ENCODE data around the gene UBE2V1.
A peak's percentile ranks its signal among the peaks of the same experiment; 100 is the strongest.

Gene UBE2V1

DNA sequence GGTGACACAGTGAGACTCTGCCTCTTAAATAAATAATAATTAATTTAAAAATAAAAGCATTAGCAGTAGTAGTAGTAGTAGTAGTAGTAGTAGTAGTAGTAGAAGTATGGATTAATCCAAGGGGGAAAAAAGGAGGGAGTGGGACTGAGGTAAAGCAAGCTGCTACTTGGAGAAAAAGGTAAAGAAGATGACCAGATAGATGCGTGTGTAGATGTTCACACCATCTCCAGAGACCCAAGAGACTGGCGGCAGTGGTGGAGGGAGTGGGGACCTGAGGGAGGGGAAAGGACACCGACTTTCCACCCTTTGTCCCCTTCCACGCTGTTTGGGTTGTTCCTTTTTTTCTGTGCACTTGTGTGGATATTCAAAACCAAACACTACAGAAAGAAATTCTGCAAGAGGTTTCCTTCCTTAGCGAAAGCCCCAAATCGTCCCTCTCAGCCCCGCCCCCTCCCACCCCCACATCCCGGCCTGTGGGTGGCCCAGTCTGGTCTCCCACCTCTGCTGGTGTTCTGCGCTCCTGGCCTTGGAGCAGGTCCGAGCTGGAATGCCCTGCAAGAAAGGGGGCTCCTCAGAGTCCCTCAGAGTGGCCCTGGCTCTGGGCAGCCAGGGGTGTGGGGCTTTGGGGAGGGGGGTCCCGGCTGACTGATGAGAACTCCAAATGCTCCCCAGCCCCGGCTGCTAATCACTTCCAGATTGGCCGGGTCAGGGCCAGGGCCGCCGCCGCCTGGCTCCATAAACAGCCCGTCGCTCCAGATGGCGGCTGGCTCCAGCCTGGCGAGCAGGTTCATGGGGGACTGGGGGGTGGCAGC is 60.2 kb downstream of the UBE2V1 start:
- FAIRE-seq (no peak), DNase-seq (ENCODE audit: insufficient read length, low spot score) (no peak)
- no peak for TF ChIP-seq POU2F2 (IDR thresholded peaks at IDR 0.05; ENCODE audit: low read depth, low read length)

DNA sequence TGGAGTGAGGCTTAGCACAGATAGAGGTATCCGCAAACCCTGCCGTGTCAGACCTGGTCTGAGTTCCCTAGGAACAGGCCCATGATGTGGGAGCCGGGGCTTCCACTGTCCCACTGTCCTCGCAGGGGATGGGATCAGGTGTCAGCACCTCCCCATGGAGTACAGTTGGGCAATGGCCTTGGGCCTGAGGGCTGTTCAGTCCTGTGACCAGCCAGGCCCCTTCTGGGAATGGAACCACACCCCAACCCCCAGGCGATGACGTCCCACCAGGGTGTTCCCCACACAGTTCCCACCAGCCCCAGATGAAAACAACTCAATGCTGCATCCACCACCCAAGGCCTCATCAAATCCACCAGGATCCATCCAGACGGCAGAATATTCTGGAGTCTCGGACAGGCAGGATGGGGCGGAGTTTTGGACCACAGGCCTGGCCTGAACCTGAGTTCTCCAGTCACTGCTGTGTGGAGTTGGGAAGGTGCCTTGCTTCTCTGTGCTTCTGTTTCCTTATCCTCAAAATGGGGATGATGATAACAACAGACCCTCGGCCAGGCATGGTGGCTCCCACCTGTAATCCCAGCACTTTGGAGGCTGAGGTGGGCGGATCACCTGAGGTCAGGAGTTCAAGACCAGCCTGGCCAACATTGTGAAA is 62.2 kb downstream of the UBE2V1 start:
- FAIRE-seq (no peak), DNase-seq (ENCODE audit: insufficient read length, low spot score) (no peak)
- TF ChIP-seq POLR2AphosphoS5 (IDR thresholded peaks at IDR 0.05; ENCODE audit: low read depth, low read length) (no peak), PAX5 (IDR thresholded peaks at IDR 0.05; ENCODE audit: insufficient read depth, low read length, severe bottlenecking) (no peak)

GRCh38 chr20:50050214-50050613 is 62.7 kb downstream of the UBE2V1 start:
- FAIRE-seq (no peak), DNase-seq (ENCODE audit: insufficient read length, low spot score) (no peak)
- TF ChIP-seq POLR2A (IDR thresholded peaks at IDR 0.05; ENCODE audit: low read depth, low read length) (no peak), SPI1 (IDR thresholded peaks at IDR 0.05; ENCODE audit: low read depth, low read length) (no peak), PAX5 (IDR thresholded peaks at IDR 0.05; ENCODE audit: insufficient read depth, low read length, severe bottlenecking) (no peak), POLR2AphosphoS5 (IDR thresholded peaks at IDR 0.05; ENCODE audit: low read depth, low read length) (no peak), POU2F2 (IDR thresholded peaks at IDR 0.05; ENCODE audit: low read depth, low read length) (no peak), TAF1 (IDR thresholded peaks at IDR 0.05; ENCODE audit: low read depth, low read length) (no peak)

DNA sequence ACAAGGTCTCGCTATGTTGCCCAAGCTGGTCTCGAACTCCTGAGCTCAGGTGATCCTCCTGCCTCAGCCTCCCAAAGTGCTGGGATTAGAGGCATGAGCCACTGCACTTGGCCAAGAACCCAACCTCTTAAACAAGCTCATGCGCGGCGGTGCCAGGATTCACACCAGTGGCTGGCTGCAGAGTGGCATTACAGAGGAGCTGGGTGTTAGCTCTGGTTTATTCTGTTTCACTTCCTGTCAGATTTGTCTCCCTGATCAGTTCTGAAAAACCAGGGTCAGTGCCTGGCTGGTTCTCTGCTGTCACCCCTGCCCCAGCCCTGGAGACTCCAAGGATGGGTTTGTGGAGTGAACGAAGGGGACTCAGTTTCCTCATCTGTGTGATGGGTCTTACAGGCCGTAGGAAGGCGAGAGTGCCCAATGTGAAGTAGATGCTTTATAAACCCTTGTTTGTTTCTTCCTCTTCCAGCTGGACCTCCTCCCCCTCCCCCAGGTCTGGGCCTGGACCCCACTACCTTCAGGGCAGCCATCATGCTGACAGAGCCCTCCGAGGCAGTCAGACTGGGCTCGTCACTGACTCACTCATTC is 63.4 kb downstream of the UBE2V1 start:
- FAIRE-seq (no peak), DNase-seq (ENCODE audit: insufficient read length, low spot score) (no peak)
- TF ChIP-seq POLR2AphosphoS5 (IDR thresholded peaks at IDR 0.05; ENCODE audit: low read depth, low read length) (no peak), SPI1 (IDR thresholded peaks at IDR 0.05; ENCODE audit: low read depth, low read length) (peak; percentile 75), POU2F2 (IDR thresholded peaks at IDR 0.05; ENCODE audit: low read depth, low read length) (no peak)

- TF ChIP-seq PAX5 (IDR thresholded peaks at IDR 0.05; ENCODE audit: insufficient read depth, low read length, severe bottlenecking) (no peak), POLR2A (IDR thresholded peaks at IDR 0.05; ENCODE audit: low read depth, low read length) (no peak), SPI1 (IDR thresholded peaks at IDR 0.05; ENCODE audit: low read depth, low read length) (no peak), TAF1 (IDR thresholded peaks at IDR 0.05; ENCODE audit: low read depth, low read length) (no peak), POLR2AphosphoS5 (IDR thresholded peaks at IDR 0.05; ENCODE audit: low read depth, low read length) (no peak), POU2F2 (IDR thresholded peaks at IDR 0.05; ENCODE audit: low read depth, low read length) (no peak)
- FAIRE-seq (no peak), DNase-seq (ENCODE audit: insufficient read length, low spot score) (no peak)
Observed at GRCh38 chr20:50048420-50049166, 64.4 kb downstream of the UBE2V1 start.

- DNase-seq (ENCODE audit: insufficient read length, low spot score) (no peak), FAIRE-seq (no peak)
- no peak for TF ChIP-seq POLR2A (IDR thresholded peaks at IDR 0.05; ENCODE audit: low read depth, low read length)
- no peak for TF ChIP-seq SPI1 (IDR thresholded peaks at IDR 0.05; ENCODE audit: low read depth, low read length)
- TF ChIP-seq PAX5 (IDR thresholded peaks at IDR 0.05; ENCODE audit: insufficient read depth, low read length, severe bottlenecking), result no peak
- TF ChIP-seq POLR2AphosphoS5 (IDR thresholded peaks at IDR 0.05; ENCODE audit: low read depth, low read length), result no peak
- TF ChIP-seq POU2F2 (IDR thresholded peaks at IDR 0.05; ENCODE audit: low read depth, low read length), result no peak
- TF ChIP-seq TAF1 (IDR thresholded peaks at IDR 0.05; ENCODE audit: low read depth, low read length), result no peak
Observed at GRCh38 chr20:50044353-50044960, 68.5 kb downstream of the UBE2V1 start.

GRCh38 chr20:50043573-50044352 is 69.2 kb downstream of the UBE2V1 start:
- TF ChIP-seq SPI1 (IDR thresholded peaks at IDR 0.05; ENCODE audit: low read depth, low read length) (no peak), PAX5 (IDR thresholded peaks at IDR 0.05; ENCODE audit: insufficient read depth, low read length, severe bottlenecking) (no peak), POLR2A (IDR thresholded peaks at IDR 0.05; ENCODE audit: low read depth, low read length) (no peak), POLR2AphosphoS5 (IDR thresholded peaks at IDR 0.05; ENCODE audit: low read depth, low read length) (no peak), POU2F2 (IDR thresholded peaks at IDR 0.05; ENCODE audit: low read depth, low read length) (no peak), TAF1 (IDR thresholded peaks at IDR 0.05; ENCODE audit: low read depth, low read length) (no peak)
- FAIRE-seq, result no peak

GRCh38 chr20:50042370-50043313 is 70.3 kb downstream of the UBE2V1 start:
- TF ChIP-seq SPI1 (IDR thresholded peaks at IDR 0.05; ENCODE audit: low read depth, low read length), result no peak
- TF ChIP-seq POU2F2 (IDR thresholded peaks at IDR 0.05; ENCODE audit: low read depth, low read length), result no peak
- TF ChIP-seq TAF1 (IDR thresholded peaks at IDR 0.05; ENCODE audit: low read depth, low read length), result no peak
- no peak for TF ChIP-seq POLR2AphosphoS5 (IDR thresholded peaks at IDR 0.05; ENCODE audit: low read depth, low read length)
- no peak for TF ChIP-seq PAX5 (IDR thresholded peaks at IDR 0.05; ENCODE audit: insufficient read depth, low read length, severe bottlenecking)
- no peak for TF ChIP-seq POLR2A (IDR thresholded peaks at IDR 0.05; ENCODE audit: low read depth, low read length)
- FAIRE-seq (no peak), DNase-seq (ENCODE audit: insufficient read length, low spot score) (no peak)

More at GRCh38 chr20:50043573-50044352, 69.2 kb downstream of the UBE2V1 start:
- no peak for DNase-seq (ENCODE audit: insufficient read length, low spot score)

Measured in GM12891 (cell line).